Measurements from ENCODE around the gene MAST4. TPM values are rescaled to one million over a fixed set of nuclear protein-coding genes. Genes with fewer than 3 reads are reported as not detected.

Gene MAST4
- polyA plus RNA-seq, 2 donors, result 18.3 to 22.2 TPM

- Histone ChIP-seq H3K27me3 (ENCODE audit: control insufficient read depth in 1 of 2, insufficient read depth in 2 of 2, low read length in 2 of 2) (no peaks in the 10 kb centered on the region), H3K4me1 (ENCODE audit: control insufficient read depth in 2 of 2, insufficient read depth in 2 of 2, low read length in 1 of 2) (peaks cover 0 to 3% of the 10 kb centered on the region in 2 donors), H3K27ac (ENCODE audit: low read depth in 2 of 2, low read length in 1 of 2) (no peak overlapping the region), H3K9me3 (ENCODE audit: control insufficient read depth in 2 of 2, insufficient read depth in 1 of 2, low read depth in 1 of 2, low read length in 1 of 2) (no peaks in the 10 kb centered on the region), H3K4me3 (ENCODE audit: low read depth in 1 of 2, low read length in 2 of 2) (no peak overlapping the region), H3K36me3 (ENCODE audit: control insufficient read depth in 2 of 2, insufficient read depth in 2 of 2, low read length in 1 of 2) (no peaks in the 10 kb centered on the region)
- 69 to 78% methylated on average over 4 of the region's 4 CpGs for WGBS, 2 donors
Measured at GRCh38 chr5:66967826-66968262, 371.7 kb downstream of the MAST4 start.

GRCh38 chr5:66969484-66969883 lies 373.3 kb downstream of the MAST4 start:
- Histone ChIP-seq H3K4me3 (ENCODE audit: low read depth in 1 of 2, low read length in 2 of 2) (no peak overlapping the region), H3K27ac (ENCODE audit: low read depth in 2 of 2, low read length in 1 of 2) (no peak overlapping the region), H3K9me3 (ENCODE audit: control insufficient read depth in 2 of 2, insufficient read depth in 1 of 2, low read depth in 1 of 2, low read length in 1 of 2) (no peaks in the 10 kb centered on the region), H3K36me3 (ENCODE audit: control insufficient read depth in 2 of 2, insufficient read depth in 2 of 2, low read length in 1 of 2) (no peaks in the 10 kb centered on the region), H3K27me3 (ENCODE audit: control insufficient read depth in 1 of 2, insufficient read depth in 2 of 2, low read length in 2 of 2) (no peaks in the 10 kb centered on the region), H3K4me1 (ENCODE audit: control insufficient read depth in 2 of 2, insufficient read depth in 2 of 2, low read length in 1 of 2) (no peaks in the 10 kb centered on the region)
- 89 to 98% methylated on average over 4 of the region's 4 CpGs for WGBS, 2 donors

- no peaks in the 10 kb centered on the region for H3K9me3 ChIP-seq (ENCODE audit: control insufficient read depth in 2 of 2, insufficient read depth in 1 of 2, low read depth in 1 of 2, low read length in 1 of 2)
Measured at GRCh38 chr5:66969963-66970362, 373.8 kb downstream of the MAST4 start.

GRCh38 chr5:66972004-66972403 lies 375.8 kb downstream of the MAST4 start:
- no peak overlapping the region for H3K27ac ChIP-seq (ENCODE audit: low read depth in 2 of 2, low read length in 1 of 2)
- no peaks in the 10 kb centered on the region for H3K9me3 ChIP-seq (ENCODE audit: control insufficient read depth in 2 of 2, insufficient read depth in 1 of 2, low read depth in 1 of 2, low read length in 1 of 2)
- no peaks in the 10 kb centered on the region for H3K27me3 ChIP-seq (ENCODE audit: control insufficient read depth in 1 of 2, insufficient read depth in 2 of 2, low read length in 2 of 2)
- no peaks in the 10 kb centered on the region for H3K4me1 ChIP-seq (ENCODE audit: control insufficient read depth in 2 of 2, insufficient read depth in 2 of 2, low read length in 1 of 2)
- 81 to 87% methylated on average over 2 of the region's 2 CpGs for WGBS, 2 donors
- H3K36me3 ChIP-seq (ENCODE audit: control insufficient read depth in 2 of 2, insufficient read depth in 2 of 2, low read length in 1 of 2), result no peaks in the 10 kb centered on the region
- no peak overlapping the region for H3K4me3 ChIP-seq (ENCODE audit: low read depth in 1 of 2, low read length in 2 of 2)

More at GRCh38 chr5:66969963-66970362, 373.8 kb downstream of the MAST4 start:
- Histone ChIP-seq H3K27me3 (ENCODE audit: control insufficient read depth in 1 of 2, insufficient read depth in 2 of 2, low read length in 2 of 2) (no peaks in the 10 kb centered on the region), H3K4me1 (ENCODE audit: control insufficient read depth in 2 of 2, insufficient read depth in 2 of 2, low read length in 1 of 2) (no peaks in the 10 kb centered on the region), H3K27ac (ENCODE audit: low read depth in 2 of 2, low read length in 1 of 2) (no peak overlapping the region), H3K36me3 (ENCODE audit: control insufficient read depth in 2 of 2, insufficient read depth in 2 of 2, low read length in 1 of 2) (no peaks in the 10 kb centered on the region), H3K4me3 (ENCODE audit: low read depth in 1 of 2, low read length in 2 of 2) (no peak overlapping the region)
- WGBS, 2 donors, result 80 to 83% methylated on average over 2 of the region's 2 CpGs

GRCh38 chr5:66974256-66974655 lies 378.1 kb downstream of the MAST4 start:
- WGBS, 2 donors, result 84% methylated on average over 6 of the region's 6 CpGs

GRCh38 chr5:66976108-66976507 lies 379.9 kb downstream of the MAST4 start:
- H3K4me3 ChIP-seq (ENCODE audit: low read depth in 1 of 2, low read length in 2 of 2), result no peak overlapping the region
- H3K27me3 ChIP-seq (ENCODE audit: control insufficient read depth in 1 of 2, insufficient read depth in 2 of 2, low read length in 2 of 2), result no peaks in the 10 kb centered on the region
- no peaks in the 10 kb centered on the region for H3K36me3 ChIP-seq (ENCODE audit: control insufficient read depth in 2 of 2, insufficient read depth in 2 of 2, low read length in 1 of 2)
- 92 to 98% methylated on average over 4 of the region's 4 CpGs for WGBS, 2 donors
- H3K9me3 ChIP-seq (ENCODE audit: control insufficient read depth in 2 of 2, insufficient read depth in 1 of 2, low read depth in 1 of 2, low read length in 1 of 2), result no peaks in the 10 kb centered on the region
- H3K4me1 ChIP-seq (ENCODE audit: control insufficient read depth in 2 of 2, insufficient read depth in 2 of 2, low read length in 1 of 2), result no peaks in the 10 kb centered on the region
- no peak overlapping the region for H3K27ac ChIP-seq (ENCODE audit: low read depth in 2 of 2, low read length in 1 of 2)

More at GRCh38 chr5:66974256-66974655, 378.1 kb downstream of the MAST4 start:
- Histone ChIP-seq H3K27ac (ENCODE audit: low read depth in 2 of 2, low read length in 1 of 2) (no peak overlapping the region), H3K4me3 (ENCODE audit: low read depth in 1 of 2, low read length in 2 of 2) (no peak overlapping the region), H3K4me1 (ENCODE audit: control insufficient read depth in 2 of 2, insufficient read depth in 2 of 2, low read length in 1 of 2) (no peaks in the 10 kb centered on the region), H3K36me3 (ENCODE audit: control insufficient read depth in 2 of 2, insufficient read depth in 2 of 2, low read length in 1 of 2) (no peaks in the 10 kb centered on the region), H3K27me3 (ENCODE audit: control insufficient read depth in 1 of 2, insufficient read depth in 2 of 2, low read length in 2 of 2) (no peaks in the 10 kb centered on the region), H3K9me3 (ENCODE audit: control insufficient read depth in 2 of 2, insufficient read depth in 1 of 2, low read depth in 1 of 2, low read length in 1 of 2) (no peaks in the 10 kb centered on the region)

GRCh38 chr5:66979738-66980137 lies 383.5 kb downstream of the MAST4 start:
- Histone ChIP-seq H3K27me3 (ENCODE audit: control insufficient read depth in 1 of 2, insufficient read depth in 2 of 2, low read length in 2 of 2) (no peaks in the 10 kb centered on the region), H3K36me3 (ENCODE audit: control insufficient read depth in 2 of 2, insufficient read depth in 2 of 2, low read length in 1 of 2) (no peaks in the 10 kb centered on the region), H3K4me3 (ENCODE audit: low read depth in 1 of 2, low read length in 2 of 2) (no peak overlapping the region), H3K27ac (ENCODE audit: low read depth in 2 of 2, low read length in 1 of 2) (no peak overlapping the region), H3K4me1 (ENCODE audit: control insufficient read depth in 2 of 2, insufficient read depth in 2 of 2, low read length in 1 of 2) (no peaks in the 10 kb centered on the region), H3K9me3 (ENCODE audit: control insufficient read depth in 2 of 2, insufficient read depth in 1 of 2, low read depth in 1 of 2, low read length in 1 of 2) (no peaks in the 10 kb centered on the region)
- WGBS, 2 donors, result 70 to 72% methylated on average over 3 of the region's 3 CpGs

GRCh38 chr5:66981266-66982055 lies 385.3 kb downstream of the MAST4 start:
- H3K4me1 ChIP-seq (ENCODE audit: control insufficient read depth in 2 of 2, insufficient read depth in 2 of 2, low read length in 1 of 2), result no peaks in the 10 kb centered on the region
- no peak overlapping the region for H3K27ac ChIP-seq (ENCODE audit: low read depth in 2 of 2, low read length in 1 of 2)
- H3K36me3 ChIP-seq (ENCODE audit: control insufficient read depth in 2 of 2, insufficient read depth in 2 of 2, low read length in 1 of 2), result no peaks in the 10 kb centered on the region
- H3K27me3 ChIP-seq (ENCODE audit: control insufficient read depth in 1 of 2, insufficient read depth in 2 of 2, low read length in 2 of 2), result no peaks in the 10 kb centered on the region
- no peak overlapping the region for H3K4me3 ChIP-seq (ENCODE audit: low read depth in 1 of 2, low read length in 2 of 2)
- 70 to 71% methylated on average over 5 of the region's 5 CpGs for WGBS, 2 donors
- H3K9me3 ChIP-seq (ENCODE audit: control insufficient read depth in 2 of 2, insufficient read depth in 1 of 2, low read depth in 1 of 2, low read length in 1 of 2), result no peaks in the 10 kb centered on the region

- WGBS, 2 donors, result 80 to 86% methylated on average over 4 of the region's 4 CpGs
- no peak overlapping the region for H3K27ac ChIP-seq (ENCODE audit: low read depth in 2 of 2, low read length in 1 of 2)
Measured at GRCh38 chr5:66982056-66982387, 385.8 kb downstream of the MAST4 start.

GRCh38 chr5:66982470-66982869 lies 386.3 kb downstream of the MAST4 start:
- no peak overlapping the region for H3K4me3 ChIP-seq (ENCODE audit: low read depth in 1 of 2, low read length in 2 of 2)
- no peaks in the 10 kb centered on the region for H3K4me1 ChIP-seq (ENCODE audit: control insufficient read depth in 2 of 2, insufficient read depth in 2 of 2, low read length in 1 of 2)
- WGBS, 2 donors, result 90 to 94% methylated on average over 5 of the region's 5 CpGs
- no peaks in the 10 kb centered on the region for H3K27me3 ChIP-seq (ENCODE audit: control insufficient read depth in 1 of 2, insufficient read depth in 2 of 2, low read length in 2 of 2)
- no peak overlapping the region for H3K27ac ChIP-seq (ENCODE audit: low read depth in 2 of 2, low read length in 1 of 2)
- no peaks in the 10 kb centered on the region for H3K36me3 ChIP-seq (ENCODE audit: control insufficient read depth in 2 of 2, insufficient read depth in 2 of 2, low read length in 1 of 2)
- H3K9me3 ChIP-seq (ENCODE audit: control insufficient read depth in 2 of 2, insufficient read depth in 1 of 2, low read depth in 1 of 2, low read length in 1 of 2), result no peaks in the 10 kb centered on the region

More at GRCh38 chr5:66982056-66982387, 385.8 kb downstream of the MAST4 start:
- Histone ChIP-seq H3K27me3 (ENCODE audit: control insufficient read depth in 1 of 2, insufficient read depth in 2 of 2, low read length in 2 of 2) (no peaks in the 10 kb centered on the region), H3K9me3 (ENCODE audit: control insufficient read depth in 2 of 2, insufficient read depth in 1 of 2, low read depth in 1 of 2, low read length in 1 of 2) (no peaks in the 10 kb centered on the region), H3K4me3 (ENCODE audit: low read depth in 1 of 2, low read length in 2 of 2) (no peak overlapping the region), H3K36me3 (ENCODE audit: control insufficient read depth in 2 of 2, insufficient read depth in 2 of 2, low read length in 1 of 2) (no peaks in the 10 kb centered on the region), H3K4me1 (ENCODE audit: control insufficient read depth in 2 of 2, insufficient read depth in 2 of 2, low read length in 1 of 2) (no peaks in the 10 kb centered on the region)

Data from esophagus (tissue), 2 donors.